ENCODE data around the gene FBLN7. TPM values are rescaled to one million over a fixed set of nuclear protein-coding genes. Genes with fewer than 3 reads are reported as not detected.

FBLN7 gene
- total and polyA plus RNA-seq, 2 experiments from 2014 or later, result 0.16 TPM; not detected in 1

- ATAC-seq (peak; percentile 95), DNase-seq (ENCODE audit: low spot score) (peak; percentile 77)
- Mint-ChIP-seq H3K27ac (no peak overlapping the region), H3K27me3 (ENCODE audit: insufficient read depth, low read depth, poor library complexity) (peaks cover 22% of the 10 kb centered on the region), H3K4me3 (peak overlapping the region; percentile 52), H3K9me3 (peaks cover 5% of the 10 kb centered on the region; the same call in 2 of the 3 replicates), H3K36me3 (ENCODE audit: low read depth) (no peaks in the 10 kb centered on the region), H3K4me1 (no peaks in the 10 kb centered on the region; the same call in 2 of the 3 replicates)
- Histone ChIP-seq H3K4me1 (ENCODE audit: insufficient read depth) (peaks cover 6% of the 10 kb centered on the region; the same call in 1 of the 2 replicates), H2AFZ (peak overlapping the region; percentile 99), H3K4me2 (peak overlapping the region; percentile 80), H3K79me2 (replicated peaks; ENCODE audit: insufficient read depth) (no peaks in the 10 kb centered on the region), H3K9me2 (ENCODE audit: insufficient read depth) (no peaks in the 10 kb centered on the region), H3K4me3 (peak overlapping the region; percentile 55), H4K20me1 (replicated peaks; ENCODE audit: insufficient read depth) (peaks cover 5% of the 10 kb centered on the region; the same call in 1 of the 2 replicates), H3F3A (replicated peaks; ENCODE audit: low read depth) (no peaks in the 10 kb centered on the region), H3K27ac (ENCODE audit: low read depth) (no peak overlapping the region), H3K27me3 (ENCODE audit: insufficient read depth) (peaks cover 44% of the 10 kb centered on the region), H3K36me3 (ENCODE audit: insufficient read depth) (no peaks in the 10 kb centered on the region)
- TF ChIP-seq ETS1 (IDR thresholded peaks at IDR 0.05) (no peak), ZNF114 (CRISPR knock-in tag; IDR thresholded peaks at IDR 0.05) (no peak), REST (IDR thresholded peaks at IDR 0.05; ENCODE audit: unreplicated experiment) (no peak), ZNF462 (CRISPR knock-in tag; IDR thresholded peaks at IDR 0.05) (no peak), STAT1 (IDR thresholded peaks at IDR 0.05; ENCODE audit: unreplicated experiment) (no peak), CTCF (conservative IDR thresholded peaks at IDR 0.05; ENCODE audit: low read depth in 2 of 2) (no peak), POLR2AphosphoS5 (IDR thresholded peaks at IDR 0.05; ENCODE audit: low read depth) (no peak), EZH2 (IDR thresholded peaks at IDR 0.05; ENCODE audit: low read depth, unreplicated experiment) (no peak), NANOG (IDR thresholded peaks at IDR 0.05; ENCODE audit: borderline replicate concordance) (no peak), EZH2phosphoT487 (IDR thresholded peaks at IDR 0.05; ENCODE audit: unreplicated experiment) (no peak), CREB1 (CRISPR knock-in tag; IDR thresholded peaks at IDR 0.05; ENCODE audit: low read depth) (no peak), ZNF331 (CRISPR knock-in tag; IDR thresholded peaks at IDR 0.05; ENCODE audit: low read depth) (no peak), JUNB (IDR thresholded peaks at IDR 0.05; ENCODE audit: unreplicated experiment) (no peak)
Observed at GRCh38 chr2:112181571-112182290, 43.5 kb downstream of the FBLN7 start.

Data from GM23338 (cell line).